Measurements from ENCODE around the gene ZBTB47.

- no peak for TF ChIP-seq CTCF (IDR thresholded peaks at IDR 0.05; ENCODE audit: low read depth, low read length)
- no peak for TF ChIP-seq MAX (IDR thresholded peaks at IDR 0.05; ENCODE audit: low read depth, low read length)
- no peak for TF ChIP-seq POLR2A (IDR thresholded peaks at IDR 0.05; ENCODE audit: extremely low read depth, insufficient read length)
- TF ChIP-seq MYC (IDR thresholded peaks at IDR 0.05; ENCODE audit: low read depth, low read length): no peak
These were observed 46.0 kb downstream of the ZBTB47 start for GRCh38 chr3:42699511-42699971.

Data from NB4 (cell line).